A549 (cell line): ENCODE results near the gene UNC13D.

Source experiments
- CTCF ChIP-seq: fragments of >200 bp; sonication (Bioruptor Twin); formaldehyde crosslinking; IDR thresholded peaks from 3 replicates; pipeline ENCODE4 v1.5.1; 2016
- EP300 ChIP-seq, 2 experiments: fragments of >200 bp; sonication (Bioruptor Twin); formaldehyde crosslinking; IDR thresholded peaks; 2 replicates in 1 of 2; 3 replicates in 1 of 2; pipeline ENCODE4 v1.6.1; 2016 to 2017
- POLR2A ChIP-seq: IDR thresholded peaks from 2 replicates; pipeline ENCODE4 v1.6.1; 2012; ENCODE audit warnings: mild to moderate bottlenecking, low read length
- RCOR1 ChIP-seq: fragments of 150-350 bp; IDR thresholded peaks from 2 replicates; pipeline ENCODE4 v1.6.1; 2014; ENCODE audit warnings: antibody characterized with exemption, low read length, low read depth

GRCh38 chr17:75803883-75804282 is 40.3 kb downstream of the UNC13D start:
- no peak for TF ChIP-seq POLR2A
- TF ChIP-seq EP300 (IDR thresholded peaks at IDR 0.05): no peak
- no peak for TF ChIP-seq RCOR1
- no peak for TF ChIP-seq CTCF
